NCI-H2081 (cell line): Measurements from ENCODE around the gene BCL3.
"Not testable (repeated sequence)": the region's sequence is repeated elsewhere in the genome, so short reads cannot be mapped to it uniquely, and the experiment has no call there.

Experiments
- DNase-seq, 2 experiments: peaks; one replicate each; lab custom pipeline; 2025; lab: John Stamatoyannopoulos, UW

The BCL3 gene

DNA sequence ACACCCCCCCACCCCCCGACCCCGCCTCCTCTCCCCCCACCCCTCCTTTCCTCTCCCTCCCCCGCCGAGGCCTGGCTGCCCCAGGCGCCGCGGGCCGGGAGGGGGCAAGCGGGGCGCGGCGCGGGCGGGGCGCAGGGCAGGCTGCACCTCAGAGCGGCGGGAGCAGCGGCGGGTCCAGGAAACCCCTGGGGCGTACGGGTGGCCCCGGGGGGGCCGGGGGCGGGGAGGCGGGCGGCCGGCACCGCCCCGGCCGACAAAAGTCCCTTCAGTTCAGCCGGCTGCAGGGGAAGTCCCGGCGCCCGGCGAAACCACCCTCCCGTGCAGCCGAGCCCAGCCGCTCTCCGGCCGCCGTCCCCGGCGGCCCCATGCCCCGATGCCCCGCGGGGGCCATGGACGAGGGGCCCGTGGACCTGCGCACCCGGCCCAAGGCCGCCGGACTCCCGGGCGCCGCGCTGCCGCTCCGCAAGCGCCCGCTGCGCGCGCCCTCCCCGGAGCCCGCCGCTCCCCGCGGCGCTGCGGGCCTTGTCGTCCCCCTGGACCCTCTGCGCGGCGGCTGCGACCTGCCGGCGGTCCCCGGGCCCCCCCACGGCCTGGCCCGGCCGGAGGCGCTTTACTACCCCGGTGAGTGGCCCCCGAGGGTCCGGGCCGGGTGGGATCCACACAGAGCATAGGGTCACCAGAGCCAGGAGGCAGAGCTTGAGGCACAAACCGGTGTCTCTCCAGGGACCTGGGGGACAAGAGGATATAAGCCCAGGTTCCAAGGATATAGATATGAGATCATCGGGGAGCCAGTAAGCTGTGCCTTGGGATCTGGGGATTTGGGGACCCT is at the start of gene BCL3:
Gene BCL3, plus strand, starts transcription at position 283 of the 829 bp plus-strand sequence. Its CDS starts 83 bp downstream, at position 366.
- DNase-seq: no peak

DNA sequence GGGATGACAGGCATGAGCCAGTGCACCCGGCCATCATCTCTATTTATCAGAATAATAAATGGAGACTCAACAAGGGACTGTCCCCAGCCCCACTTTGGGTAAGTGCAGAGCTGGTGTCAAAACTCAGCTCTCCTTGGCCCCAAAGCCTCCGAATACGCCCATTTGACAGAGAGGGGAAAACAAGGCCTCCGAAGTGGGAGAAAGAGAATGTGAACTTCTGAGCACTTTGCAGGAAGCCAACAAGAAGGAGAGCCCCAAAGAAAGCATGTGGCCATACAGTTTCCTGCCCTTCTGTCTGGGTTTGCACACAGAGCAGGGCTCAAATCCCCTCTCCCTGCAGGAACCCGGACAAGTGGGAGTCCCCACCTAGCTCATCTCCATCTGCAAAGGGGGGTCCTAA is 48.0 kb upstream of the BCL3 start:
- no peak for DNase-seq

DNA sequence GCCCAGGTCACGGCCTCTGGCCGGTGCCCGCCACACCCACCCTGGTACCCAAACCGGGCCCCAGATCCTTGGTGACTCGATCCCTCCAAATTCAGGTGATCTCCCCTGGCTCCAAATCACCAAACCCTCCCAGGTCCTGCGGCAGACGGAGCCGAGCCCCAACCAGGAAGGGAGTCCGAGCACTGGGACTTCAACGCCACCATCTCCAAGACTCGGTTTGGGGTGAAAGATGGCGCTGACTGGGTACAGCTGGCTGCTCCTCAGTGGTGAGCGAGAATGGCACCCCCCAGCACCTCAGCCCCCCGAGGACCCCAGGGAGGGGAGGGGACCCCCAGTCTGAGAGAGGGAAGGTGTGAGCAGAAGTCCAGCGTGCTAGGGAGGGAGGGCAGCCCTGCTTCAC is 47.3 kb upstream of the BCL3 start:
- DNase-seq: no peak

DNA sequence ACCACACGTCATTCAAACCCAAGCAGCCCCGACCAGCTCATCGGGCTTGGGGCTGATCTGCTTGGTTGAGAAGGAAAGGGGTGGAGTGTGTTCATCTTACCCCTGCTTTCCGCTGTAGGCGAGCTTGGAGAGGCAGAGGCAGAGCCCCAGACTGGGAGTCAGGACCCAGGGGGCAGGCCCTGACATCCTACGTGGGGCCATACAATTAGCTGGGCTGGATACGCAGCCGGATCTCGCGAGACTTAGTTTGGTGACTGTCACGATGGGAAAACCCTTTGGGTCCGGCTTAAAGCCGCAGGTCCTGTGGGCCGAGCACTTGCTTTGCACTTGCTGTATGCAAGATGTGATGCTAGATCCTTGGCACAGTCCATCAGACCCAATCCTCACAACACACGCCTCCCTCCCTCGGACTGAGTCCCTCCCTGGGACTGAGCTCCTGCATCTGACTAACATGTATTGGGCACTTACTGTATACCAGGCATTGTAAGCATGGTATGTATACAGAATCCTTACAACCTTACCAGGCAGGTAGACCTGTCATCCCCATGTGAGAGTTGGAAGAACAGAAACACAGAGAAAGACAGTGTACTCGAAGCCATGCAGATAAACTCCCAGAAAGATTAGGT is 45.8 kb upstream of the BCL3 start:
- no peak for DNase-seq

DNA sequence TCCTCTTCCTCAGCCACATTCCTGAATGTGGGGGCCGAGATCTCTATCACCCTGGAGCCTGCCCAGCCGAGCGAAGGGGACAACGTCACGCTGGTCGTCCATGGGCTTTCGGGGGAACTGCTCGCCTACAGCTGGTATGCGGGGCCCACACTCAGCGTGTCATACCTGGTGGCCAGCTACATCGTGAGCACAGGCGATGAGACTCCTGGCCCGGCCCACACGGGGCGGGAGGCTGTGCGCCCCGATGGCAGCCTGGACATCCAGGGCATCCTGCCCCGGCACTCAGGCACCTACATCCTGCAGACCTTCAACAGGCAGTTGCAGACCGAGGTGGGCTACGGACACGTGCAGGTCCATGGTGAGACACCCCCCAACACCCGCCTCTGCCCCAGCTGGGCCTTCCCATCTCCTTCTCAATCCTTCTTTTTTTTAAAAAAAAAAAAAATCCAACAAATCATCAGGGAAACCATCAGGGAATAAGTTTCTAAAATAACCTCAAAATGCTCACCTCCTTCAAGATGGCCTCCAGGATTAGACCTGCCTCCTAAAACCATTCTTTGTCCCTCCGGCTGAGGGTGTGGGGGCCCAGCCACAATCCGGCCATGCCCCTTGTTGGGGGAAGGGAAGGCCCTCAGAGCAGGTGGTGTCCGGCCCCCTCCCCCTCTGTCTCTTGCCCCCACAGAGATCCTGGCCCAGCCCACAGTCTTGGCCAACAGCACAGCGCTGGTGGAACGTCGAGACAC is 45.0 kb upstream of the BCL3 start:
- DNase-seq: no peak

DNA sequence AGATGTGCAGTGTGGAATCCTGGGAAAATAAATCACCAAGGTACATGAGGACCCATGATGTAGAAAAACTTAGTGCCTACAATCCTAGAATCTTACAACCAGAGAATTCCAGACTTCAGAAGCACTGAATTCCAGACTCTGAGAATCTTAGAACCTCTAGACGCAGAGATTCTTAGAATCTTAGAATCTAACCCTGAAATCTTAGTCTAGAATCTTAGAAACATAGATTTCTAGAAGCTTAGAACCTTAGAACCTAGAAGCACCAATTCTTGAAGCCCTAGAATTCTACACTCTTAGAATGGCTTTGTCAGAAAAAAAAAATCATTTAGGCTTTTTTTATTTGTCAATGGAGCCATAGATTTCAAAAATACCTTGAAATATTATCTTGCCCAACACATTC is 43.5 kb upstream of the BCL3 start:
- no peak for DNase-seq

DNA sequence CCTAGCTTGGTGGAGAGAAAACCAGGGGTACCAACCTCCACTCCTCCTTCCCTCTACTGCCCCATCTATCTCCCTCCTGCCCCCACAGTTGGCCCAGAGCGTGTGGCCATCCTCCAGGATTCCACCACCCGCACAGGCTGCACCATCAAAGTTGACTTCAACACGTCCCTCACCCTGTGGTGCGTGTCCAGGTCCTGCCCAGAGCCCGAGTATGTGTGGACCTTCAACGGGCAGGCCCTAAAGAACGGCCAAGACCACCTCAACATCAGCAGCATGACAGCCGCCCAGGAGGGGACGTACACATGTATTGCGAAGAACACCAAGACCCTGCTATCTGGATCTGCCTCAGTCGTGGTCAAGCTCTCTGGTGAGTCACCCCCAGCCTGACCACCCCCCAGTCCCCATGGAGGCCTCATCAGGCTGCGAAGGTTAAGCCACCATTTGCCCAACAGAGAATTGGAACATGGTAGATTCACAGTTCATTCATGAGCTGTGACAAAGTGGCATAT is 43.0 kb upstream of the BCL3 start:
- DNase-seq: no peak

- no peak for DNase-seq
Measured at GRCh38 chr19:44706506-44707236, 41.8 kb upstream of the BCL3 start.

GRCh38 chr19:44707794-44708193 is 40.7 kb upstream of the BCL3 start:
- no peak for DNase-seq

DNA sequence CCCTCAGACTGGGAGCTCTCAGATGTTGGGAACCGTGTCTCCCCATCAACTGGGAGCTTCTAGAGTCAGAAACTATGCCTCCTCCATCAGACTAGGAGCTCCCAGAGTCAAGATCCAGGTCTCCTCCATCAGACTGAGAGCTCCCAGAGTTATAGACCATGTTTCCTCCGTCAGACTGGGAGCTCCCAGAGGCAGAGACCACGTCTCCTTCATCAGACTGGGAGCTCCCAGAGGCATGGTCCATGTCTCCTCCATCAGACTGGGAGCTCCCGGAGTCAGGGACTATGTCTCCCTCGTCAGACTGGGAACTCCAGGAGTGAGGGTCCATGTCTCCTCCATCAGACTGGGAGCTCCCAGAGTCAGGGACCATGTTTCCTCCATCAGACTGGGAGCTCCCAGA is 39.6 kb upstream of the BCL3 start:
- no peak for DNase-seq

DNA sequence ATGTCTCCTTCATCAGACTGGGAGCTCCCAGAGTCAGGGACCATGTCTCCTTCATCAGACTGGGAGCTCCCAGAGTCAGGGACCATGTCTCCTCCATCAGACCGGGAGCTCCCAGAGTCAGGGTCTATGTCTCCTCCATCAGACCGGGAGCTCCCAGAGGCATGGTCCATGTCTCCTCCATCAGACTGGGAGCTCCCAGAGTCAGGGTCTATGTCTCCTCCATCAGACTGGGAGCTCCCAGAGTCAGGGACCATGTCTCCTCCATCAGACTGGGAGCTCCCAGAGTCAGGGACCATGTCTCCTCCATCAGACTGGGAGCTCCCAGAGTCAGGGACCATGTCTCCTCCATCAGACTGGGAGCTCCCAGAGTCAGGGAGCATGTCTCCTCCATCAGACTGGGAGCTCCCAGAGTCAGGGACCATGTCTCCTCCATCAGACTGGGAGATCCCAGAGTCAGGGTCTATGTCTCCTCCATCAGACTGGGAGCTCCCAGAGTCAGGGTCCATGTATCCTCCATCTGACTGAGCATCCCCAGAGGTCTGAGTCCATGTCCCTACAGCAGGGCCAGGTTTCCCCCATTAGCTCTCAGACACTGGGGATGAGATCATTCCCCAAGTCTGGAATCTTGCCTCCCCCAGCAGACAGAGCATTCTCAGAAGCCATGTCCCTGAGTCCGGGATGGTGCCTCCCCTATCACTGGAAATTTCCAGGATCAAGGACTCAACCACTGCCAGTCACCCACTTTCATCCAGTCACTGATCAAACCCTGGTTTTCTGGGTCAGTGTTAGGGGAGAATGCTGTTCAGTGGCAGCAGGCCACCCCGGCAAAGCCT is 38.9 kb upstream of the BCL3 start:
- DNase-seq: not testable (repeated sequence)

GRCh38 chr19:44710483-44710882 is 38.0 kb upstream of the BCL3 start:
- DNase-seq: no peak

DNA sequence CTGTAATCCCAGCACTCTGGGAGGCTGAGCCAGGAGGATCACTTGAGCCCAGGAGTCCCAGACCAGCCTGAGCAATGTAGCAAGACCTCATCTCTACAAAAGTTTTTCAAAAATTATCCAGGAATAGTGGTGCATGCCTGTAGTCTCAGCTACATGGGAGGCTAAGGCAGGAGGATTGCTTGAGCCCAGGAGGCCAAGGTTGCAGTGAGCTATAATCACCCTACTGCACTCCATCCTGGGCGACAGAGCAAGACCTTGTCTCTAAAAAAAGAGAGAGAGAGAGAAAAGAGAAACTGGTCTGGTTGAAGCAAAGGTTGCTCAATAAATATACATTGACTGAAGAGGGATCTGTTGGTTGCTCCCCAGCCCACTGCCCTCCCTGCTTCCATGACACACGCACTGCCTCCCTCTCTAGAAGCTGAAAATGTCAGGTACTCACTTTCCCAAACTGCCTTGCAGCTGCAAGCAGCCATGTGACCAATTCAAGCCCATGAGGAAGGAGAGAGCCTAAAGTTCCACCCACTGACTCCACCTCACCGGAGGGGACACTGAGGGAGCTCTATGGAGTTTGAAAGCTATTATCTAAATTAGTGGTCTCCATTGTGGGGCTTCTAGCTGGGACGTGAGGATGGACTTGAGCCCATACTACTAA is 35.5 kb upstream of the BCL3 start:
- DNase-seq: no peak

DNA sequence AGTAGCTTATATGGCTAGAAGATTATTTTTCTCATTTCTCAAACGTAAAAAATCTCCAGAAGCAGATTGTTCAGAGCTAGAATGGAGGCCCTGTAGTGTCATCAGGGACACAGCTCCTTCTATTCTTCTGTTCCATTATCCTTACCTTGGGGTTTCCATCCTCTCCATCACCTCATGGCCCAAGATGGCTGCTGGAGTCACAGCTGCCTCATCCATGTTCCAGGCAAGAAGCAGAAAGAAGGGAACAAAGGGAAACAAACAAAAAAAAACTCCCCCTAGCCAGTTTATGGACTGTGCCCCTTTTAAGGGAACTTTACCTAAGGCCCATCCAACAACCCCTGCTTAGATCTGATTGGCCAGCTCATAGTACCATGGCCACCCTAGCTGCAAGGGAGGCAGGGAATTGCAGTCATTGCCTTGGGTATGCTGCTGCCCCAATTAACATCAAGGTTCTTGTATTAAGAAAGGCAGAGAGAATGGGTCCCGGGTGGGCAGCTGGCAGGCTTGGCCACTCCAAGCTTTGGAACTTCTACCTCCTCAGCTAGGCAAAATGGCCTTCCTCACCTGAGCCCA is 33.8 kb upstream of the BCL3 start:
- no peak for DNase-seq

DNA sequence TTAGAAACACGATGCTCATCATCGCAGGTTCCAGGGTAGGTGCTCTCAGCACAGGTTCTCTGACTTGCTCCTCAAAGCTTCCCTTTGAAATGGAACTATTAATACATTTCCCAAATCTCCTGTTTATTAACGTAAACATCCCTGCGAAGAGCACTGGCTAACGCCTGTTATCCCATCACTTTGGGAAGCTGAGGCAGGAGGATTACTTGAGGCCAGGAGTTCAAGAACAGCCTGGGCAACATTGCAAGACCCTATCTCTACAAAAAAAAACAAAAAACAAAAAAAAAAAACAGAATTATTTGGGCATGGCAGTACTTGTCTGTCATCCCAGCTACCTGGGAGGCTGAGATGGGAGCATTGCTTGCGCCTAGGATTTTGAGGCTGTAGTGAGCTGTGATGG is 30.9 kb upstream of the BCL3 start:
- DNase-seq: no peak

DNA sequence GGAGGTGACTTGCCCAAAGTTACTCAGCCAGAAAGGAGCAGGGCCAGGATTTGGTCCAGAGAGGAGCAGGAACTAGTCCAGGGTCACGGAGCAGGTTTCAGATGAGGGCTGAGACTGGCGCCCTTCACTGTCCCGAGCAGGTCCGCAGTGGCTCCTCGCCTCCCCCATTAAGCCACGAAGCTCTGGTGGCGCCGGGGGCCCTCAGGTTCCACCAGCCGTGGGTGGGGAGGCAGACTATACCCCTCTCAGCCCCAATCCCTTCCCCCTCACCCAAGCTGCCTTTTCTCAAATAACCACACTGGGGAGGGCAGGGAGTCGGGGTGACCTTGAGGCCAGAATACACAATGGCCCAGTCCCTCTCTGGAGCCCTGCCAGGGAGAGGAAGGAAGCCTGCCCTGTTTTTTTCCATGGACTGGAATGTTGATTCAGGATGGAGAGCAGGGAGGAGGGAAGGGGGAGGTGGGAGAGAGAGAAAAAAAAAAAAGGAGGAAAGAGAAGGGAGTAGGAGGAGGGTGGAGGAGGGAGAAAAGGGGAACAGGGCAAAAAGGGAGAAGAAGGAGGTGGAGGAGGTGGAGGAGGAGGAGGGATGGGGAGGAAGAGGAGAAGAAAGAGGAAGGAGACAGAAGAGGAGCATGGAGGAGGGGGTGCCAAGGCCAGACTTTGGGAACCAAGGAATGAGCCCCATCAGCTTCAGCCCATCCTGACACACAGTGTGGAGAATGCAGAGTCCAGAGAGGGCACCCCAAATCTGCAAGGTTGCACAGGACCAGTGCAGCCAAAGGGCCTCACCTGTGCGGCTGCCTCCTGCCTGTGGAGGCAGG is 29.9 kb upstream of the BCL3 start:
- no peak for DNase-seq

DNA sequence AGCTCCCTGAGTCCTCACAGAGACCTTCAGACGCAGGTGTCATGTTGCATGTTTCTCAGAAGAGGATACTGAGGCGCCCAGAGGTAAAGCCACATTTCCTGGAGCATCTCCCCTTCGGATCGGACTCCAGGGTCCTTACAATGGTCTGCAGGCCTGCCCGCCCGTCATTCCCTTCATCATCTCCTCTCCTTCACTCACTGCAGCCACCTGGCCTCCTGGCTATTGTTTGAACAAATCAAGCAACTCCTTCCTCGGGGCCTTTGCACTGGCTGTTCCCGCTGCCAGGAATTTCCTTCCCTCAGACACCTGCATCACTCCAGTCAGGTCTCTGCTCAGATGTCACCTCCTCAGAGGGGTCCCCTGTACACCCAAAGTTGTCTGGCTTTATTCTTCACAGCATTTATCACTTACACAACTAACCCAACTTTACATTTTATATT is 29.2 kb upstream of the BCL3 start:
- DNase-seq: no peak

GRCh38 chr19:44720396-44720795 is 28.1 kb upstream of the BCL3 start:
- DNase-seq: not testable (repeated sequence)

- DNase-seq: no peak
Measured at GRCh38 chr19:44720945-44721344, 27.6 kb upstream of the BCL3 start.
